Karpas-422 (cell line): ENCODE measurements around the gene SMIM13. TPM values are rescaled to one million over a fixed set of nuclear protein-coding genes. Genes with fewer than 3 reads are reported as not detected.

Source experiments
- DNase-seq: peaks from one replicate; pipeline ENCODE4 v3.0.0-alpha.2; 2015
- H2AFZ ChIP-seq: fragments of 200-600 bp; sonication (generic); 2 replicates; pipeline ENCODE4 v1.6.1; 2014; ENCODE audit warnings: antibody characterized with exemption, low read length, mixed read lengths
- H3K27ac ChIP-seq: fragments of 200-600 bp; sonication (generic); 2 replicates; pipeline ENCODE4 v1.5.1; 2014; ENCODE audit warnings: mild to moderate bottlenecking, low read length, moderate library complexity
- H3K27me3 ChIP-seq: fragments of 200-600 bp; sonication (generic); 2 replicates; pipeline ENCODE4 v1.6.1; 2014; ENCODE audit warnings: low read length, mixed read lengths
- H3K36me3 ChIP-seq: fragments of 200-600 bp; sonication (generic); 2 replicates; pipeline ENCODE4 v1.6.1; 2014; ENCODE audit warnings: low read length, mixed read lengths; ENCODE audit not compliant: insufficient read depth
- H3K4me1 ChIP-seq: fragments of 200-600 bp; sonication (generic); 2 replicates; pipeline ENCODE4 v1.6.1; 2014; ENCODE audit warnings: mild to moderate bottlenecking, low read length, mixed read lengths
- H3K4me2 ChIP-seq: fragments of 200-600 bp; sonication (generic); 2 replicates; pipeline ENCODE4 v1.6.1; 2014; ENCODE audit warnings: low read length, low read depth, mild to moderate bottlenecking; ENCODE audit not compliant: poor library complexity, severe bottlenecking
- H3K4me3 ChIP-seq: fragments of 200-600 bp; sonication (generic); 2 replicates; pipeline ENCODE4 v1.5.1; 2014; ENCODE audit warnings: mild to moderate bottlenecking, antibody characterized with exemption, low read length, mixed read lengths
- H3K79me2 ChIP-seq: fragments of 200-600 bp; sonication (generic); 2 replicates; pipeline ENCODE4 v1.6.1; 2014; ENCODE audit warnings: mild to moderate bottlenecking, low read length, mixed read lengths
- H3K9ac ChIP-seq: fragments of 200-600 bp; sonication (generic); 2 replicates; pipeline ENCODE4 v1.6.0; 2014; ENCODE audit warnings: low read length
- H3K9me2 ChIP-seq: fragments of 200-600 bp; sonication (generic), shearing (Covaris generic); replicated peaks from 2 replicates; pipeline ENCODE4 v1.6.0; 2014; ENCODE audit warnings: mild to moderate bottlenecking, low read length, moderate library complexity; ENCODE audit not compliant: insufficient read depth
- H3K9me3 ChIP-seq: fragments of 300-700, 200-600 bp; sonication (generic); 2 replicates; pipeline ENCODE4 v1.6.1; 2014; ENCODE audit warnings: low read length, mixed read lengths
- H4K20me1 ChIP-seq: fragments of 200-600 bp; sonication (generic); 2 replicates; pipeline ENCODE4 v1.6.1; 2014; ENCODE audit warnings: mild to moderate bottlenecking, antibody characterized with exemption, low read length, low read depth; ENCODE audit not compliant: insufficient read depth
- total RNA-seq: library from RNA; depleted of rRNA; stranded (reverse); fragments of >200 nt; shearing (Covaris generic); gene quantifications from 2 replicates; pipeline ENCODE4 v1.2.3, GENCODE V29; 2014; ENCODE audit warnings: low replicate concordance

The SMIM13 gene
- total RNA-seq, 1 experiment from 2014 or later: 8.9 TPM

DNA sequence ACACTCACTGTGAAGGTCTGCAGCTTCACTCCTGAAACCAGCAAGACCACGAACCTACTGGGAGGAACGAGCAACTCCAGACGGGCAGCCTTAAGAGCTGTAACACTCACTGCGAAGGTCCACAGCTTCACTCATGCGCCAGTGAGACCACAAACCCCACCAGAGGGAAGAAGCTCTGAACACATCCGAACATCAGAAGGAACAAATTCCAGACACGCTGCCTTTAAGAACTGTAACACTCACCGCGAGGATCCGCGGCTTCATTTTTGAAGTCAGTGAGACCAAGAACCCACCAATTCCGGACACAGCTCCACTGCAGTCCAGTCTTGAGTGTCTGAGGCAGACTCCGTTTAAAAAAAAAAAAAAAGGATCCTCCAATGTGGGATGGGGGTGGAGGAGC lies 78.3 kb downstream of the SMIM13 start:
- H3K27ac ChIP-seq: no peak overlapping the region
- no peak overlapping the region for H3K4me2 ChIP-seq
- H3K4me3 ChIP-seq: no peak overlapping the region
- H3K4me1 ChIP-seq: no peaks in the 10 kb centered on the region
- H3K9me3 ChIP-seq: no peaks in the 10 kb centered on the region
- no peak overlapping the region for H3K9ac ChIP-seq
- no peaks in the 10 kb centered on the region for H3K27me3 ChIP-seq
- H3K79me2 ChIP-seq: no peaks in the 10 kb centered on the region
- no peaks in the 10 kb centered on the region for H3K36me3 ChIP-seq
- no peaks in the 10 kb centered on the region for H3K9me2 ChIP-seq
- DNase-seq: no peak
- no peaks in the 10 kb centered on the region for H4K20me1 ChIP-seq
- no peak overlapping the region for H2AFZ ChIP-seq

DNA sequence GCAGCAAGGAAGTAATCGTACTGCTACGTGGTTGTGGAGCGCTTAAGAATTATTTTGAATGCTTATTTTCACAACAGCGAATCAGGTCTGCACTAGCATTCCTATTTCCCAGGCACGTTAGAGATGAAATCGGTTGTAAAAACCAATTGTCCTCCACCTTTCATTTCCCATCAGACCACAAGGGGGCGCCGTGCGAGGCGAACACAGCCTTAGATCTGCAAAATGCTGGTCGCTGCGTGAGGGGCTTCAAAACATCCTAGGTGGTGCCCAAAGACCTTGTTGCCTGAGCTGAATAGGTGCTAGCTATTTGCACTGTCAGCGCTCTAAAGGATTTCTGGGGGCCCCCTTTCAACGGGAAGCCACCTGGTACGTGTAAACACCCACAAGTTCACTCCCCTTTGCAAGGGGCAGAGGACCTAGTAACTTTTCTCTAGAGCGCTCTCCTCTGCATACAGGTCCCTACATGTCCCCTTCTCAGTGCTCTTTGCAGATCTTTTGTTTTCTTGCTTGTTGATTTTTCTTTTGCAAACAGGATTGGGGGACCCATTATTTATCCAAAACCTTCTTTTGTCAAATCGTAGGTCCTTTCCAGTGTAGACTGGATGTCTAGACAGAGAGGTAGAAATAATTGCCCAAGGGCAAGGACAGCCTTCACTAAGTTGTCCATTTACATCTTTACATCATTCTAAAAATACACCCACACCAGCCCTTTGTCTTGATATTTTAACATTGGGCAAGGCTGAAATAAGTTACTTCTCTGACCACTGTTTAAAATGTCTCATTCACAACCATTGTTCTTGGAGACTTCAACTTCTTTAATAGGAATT lies 79.1 kb downstream of the SMIM13 start:
- H3K27ac ChIP-seq: no peak overlapping the region
- H3K9me3 ChIP-seq: no peaks in the 10 kb centered on the region
- no peak overlapping the region for H2AFZ ChIP-seq
- peak; percentile 86 for DNase-seq
- H3K4me1 ChIP-seq: no peaks in the 10 kb centered on the region
- H3K4me3 ChIP-seq: no peak overlapping the region
- H3K36me3 ChIP-seq: no peaks in the 10 kb centered on the region
- H3K27me3 ChIP-seq: no peaks in the 10 kb centered on the region
- H3K4me2 ChIP-seq: no peak overlapping the region
- H3K9me2 ChIP-seq: no peaks in the 10 kb centered on the region
- no peaks in the 10 kb centered on the region for H3K79me2 ChIP-seq
- H3K9ac ChIP-seq: no peak overlapping the region
- no peaks in the 10 kb centered on the region for H4K20me1 ChIP-seq

DNA sequence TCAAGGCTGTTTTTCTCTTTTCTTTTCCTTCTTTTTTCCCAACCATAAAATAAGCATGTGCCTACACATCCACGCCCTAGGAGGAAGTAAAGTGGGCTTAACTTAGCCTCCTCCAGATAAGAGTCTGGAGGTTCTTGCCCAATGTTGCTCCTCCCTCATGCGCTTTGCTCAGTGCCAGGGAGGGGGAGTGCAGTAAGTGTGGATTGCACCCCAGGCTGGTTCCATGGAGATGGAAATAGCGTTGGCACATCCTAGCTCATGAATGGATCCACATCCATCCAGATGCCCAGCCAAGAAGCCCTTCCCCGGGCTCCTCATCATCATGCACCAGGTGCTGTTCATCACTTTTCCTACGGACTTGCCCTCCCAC lies 80.6 kb downstream of the SMIM13 start:
- Histone ChIP-seq H3K4me1 (no peaks in the 10 kb centered on the region), H3K36me3 (no peaks in the 10 kb centered on the region), H3K27ac (no peak overlapping the region), H3K4me2 (no peak overlapping the region), H3K9ac (no peak overlapping the region), H3K4me3 (no peak overlapping the region), H4K20me1 (no peaks in the 10 kb centered on the region), H3K9me2 (no peaks in the 10 kb centered on the region), H3K79me2 (no peaks in the 10 kb centered on the region), H2AFZ (no peak overlapping the region), H3K9me3 (no peaks in the 10 kb centered on the region), H3K27me3 (no peaks in the 10 kb centered on the region)
- no peak for DNase-seq

DNA sequence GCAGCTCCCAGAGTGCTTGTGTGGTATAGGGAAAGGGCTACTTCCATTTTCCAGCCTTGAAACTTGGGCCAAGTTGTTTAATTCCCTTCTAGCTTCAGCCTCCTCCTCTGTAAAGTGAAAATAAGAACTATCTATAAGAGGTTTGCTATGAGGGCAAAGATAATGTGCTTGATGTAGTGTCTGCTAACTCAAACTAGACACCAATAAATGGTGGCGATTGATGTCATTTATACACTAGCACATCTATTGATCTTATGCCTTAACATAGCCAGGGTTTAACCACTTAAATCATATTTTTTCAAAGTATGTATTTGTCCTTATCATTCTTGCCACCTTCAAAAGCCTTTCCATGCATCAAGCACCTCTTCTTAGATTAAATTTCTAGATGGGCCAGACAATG lies 83.6 kb downstream of the SMIM13 start:
- DNase-seq: no peak
- Histone ChIP-seq H3K4me3 (no peak overlapping the region), H3K79me2 (no peaks in the 10 kb centered on the region), H3K9ac (no peak overlapping the region), H3K9me3 (no peaks in the 10 kb centered on the region; the same call in 1 of the 2 replicates), H4K20me1 (no peaks in the 10 kb centered on the region), H3K27ac (no peak overlapping the region), H3K4me1 (no peaks in the 10 kb centered on the region), H2AFZ (no peak overlapping the region), H3K4me2 (no peak overlapping the region), H3K36me3 (no peaks in the 10 kb centered on the region), H3K27me3 (no peaks in the 10 kb centered on the region), H3K9me2 (no peaks in the 10 kb centered on the region)

DNA sequence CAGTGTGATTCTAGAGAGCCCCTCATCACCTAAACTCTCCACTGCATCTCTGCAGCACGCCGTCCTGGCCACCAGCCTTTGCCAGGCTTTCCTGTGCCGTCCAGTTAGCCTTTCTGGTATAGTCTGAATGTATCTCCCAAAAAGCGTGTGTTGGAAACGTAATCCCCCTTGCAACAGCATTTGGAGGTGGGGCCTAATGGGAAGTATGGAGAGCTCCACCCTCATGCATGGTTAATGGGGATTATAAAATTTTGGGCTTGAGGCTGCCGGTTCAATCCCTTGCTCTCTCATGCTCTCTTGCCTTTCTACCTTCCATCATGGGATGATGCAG lies 85.4 kb downstream of the SMIM13 start:
- Histone ChIP-seq H3K4me1 (no peaks in the 10 kb centered on the region), H3K27ac (no peak overlapping the region), H3K4me3 (no peak overlapping the region), H3K27me3 (no peaks in the 10 kb centered on the region), H4K20me1 (no peaks in the 10 kb centered on the region), H3K9me3 (no peaks in the 10 kb centered on the region; the same call in 1 of the 2 replicates), H3K79me2 (no peaks in the 10 kb centered on the region), H3K4me2 (no peak overlapping the region), H3K9ac (no peak overlapping the region), H3K36me3 (no peaks in the 10 kb centered on the region), H2AFZ (no peak overlapping the region), H3K9me2 (no peaks in the 10 kb centered on the region)
- DNase-seq: no peak

DNA sequence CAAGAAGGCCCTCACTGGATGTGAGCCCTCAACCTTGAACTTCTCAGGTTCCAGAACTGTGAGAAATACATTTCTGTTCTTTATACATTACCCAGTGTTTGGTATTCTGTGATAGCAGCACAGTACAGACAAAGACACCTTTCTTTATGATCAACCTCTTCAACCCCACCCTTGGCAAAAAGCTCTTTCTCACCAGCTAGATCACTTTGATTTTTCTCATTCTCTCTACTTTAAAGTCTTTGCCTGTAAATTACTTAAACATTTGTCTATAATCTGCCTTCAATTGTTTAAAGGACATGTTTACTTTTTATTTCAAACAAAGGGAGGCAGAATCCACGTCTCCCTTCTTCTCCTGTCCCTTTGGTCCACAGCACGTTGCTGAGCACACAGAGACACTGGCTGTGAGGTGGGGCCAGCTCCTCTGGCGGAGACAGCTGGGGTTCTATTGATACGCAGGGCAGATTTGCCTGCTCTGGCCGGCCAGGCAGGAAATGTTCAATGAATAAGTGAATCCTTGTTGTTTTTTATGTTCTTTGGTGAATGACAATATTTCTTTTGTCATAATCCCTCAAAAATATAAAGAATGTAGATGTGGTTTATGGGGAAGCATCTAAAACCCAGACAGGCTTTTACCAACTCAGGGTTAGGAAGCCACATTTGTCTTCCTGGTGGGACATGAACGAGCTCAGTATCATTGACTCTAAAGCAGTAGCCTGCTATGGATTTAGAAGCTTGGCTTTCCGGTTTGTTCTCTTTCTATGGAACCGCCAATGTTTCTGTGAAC lies 86.0 kb downstream of the SMIM13 start:
- no peaks in the 10 kb centered on the region for H3K79me2 ChIP-seq
- H3K9me2 ChIP-seq: no peaks in the 10 kb centered on the region
- no peaks in the 10 kb centered on the region for H3K36me3 ChIP-seq
- no peaks in the 10 kb centered on the region for H3K4me1 ChIP-seq
- H3K27me3 ChIP-seq: no peaks in the 10 kb centered on the region
- no peak overlapping the region for H3K9ac ChIP-seq
- no peak overlapping the region for H3K4me2 ChIP-seq
- no peaks in the 10 kb centered on the region; the same call in 1 of the 2 replicates for H3K9me3 ChIP-seq
- H2AFZ ChIP-seq: no peak overlapping the region
- H3K27ac ChIP-seq: no peak overlapping the region
- H4K20me1 ChIP-seq: no peaks in the 10 kb centered on the region
- H3K4me3 ChIP-seq: no peak overlapping the region
- no peak for DNase-seq

DNA sequence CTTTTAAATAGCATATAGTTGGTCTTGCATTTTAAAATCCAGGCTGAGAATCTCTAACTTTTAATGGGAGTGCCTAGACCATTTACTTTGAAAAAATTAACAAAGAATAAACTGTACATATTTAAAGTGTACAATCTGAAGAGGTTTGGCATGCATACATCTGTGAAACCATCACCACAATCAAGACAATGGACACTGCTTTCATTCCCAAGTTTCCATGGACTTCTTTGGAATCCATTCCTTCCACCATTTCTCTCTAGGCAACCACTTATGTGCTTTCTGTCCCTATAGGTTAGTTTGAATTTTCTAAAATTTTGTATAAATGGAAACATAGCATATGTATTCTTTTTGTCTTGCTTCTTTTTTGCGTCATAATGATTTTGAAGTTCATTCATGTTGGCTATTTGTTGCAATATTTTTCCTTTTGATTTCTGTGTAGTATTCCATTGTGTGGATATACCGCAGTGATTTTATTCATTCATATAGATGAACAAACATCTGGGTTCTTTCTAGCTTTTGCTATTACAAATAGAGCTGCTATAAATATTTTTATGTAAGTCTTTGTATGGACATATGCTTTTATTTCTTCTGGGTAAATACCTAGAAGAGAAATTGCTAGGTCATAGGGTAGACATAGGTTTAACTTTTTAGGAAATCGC lies 88.0 kb downstream of the SMIM13 start:
- Histone ChIP-seq H3K4me1 (no peaks in the 10 kb centered on the region), H4K20me1 (no peaks in the 10 kb centered on the region), H3K9me2 (no peaks in the 10 kb centered on the region), H3K9ac (no peak overlapping the region), H3K36me3 (no peaks in the 10 kb centered on the region), H3K9me3 (no peaks in the 10 kb centered on the region; the same call in 1 of the 2 replicates), H3K4me3 (no peak overlapping the region), H3K4me2 (no peak overlapping the region), H3K27ac (no peak overlapping the region), H3K79me2 (no peaks in the 10 kb centered on the region), H3K27me3 (no peaks in the 10 kb centered on the region), H2AFZ (no peak overlapping the region)
- no peak for DNase-seq

DNA sequence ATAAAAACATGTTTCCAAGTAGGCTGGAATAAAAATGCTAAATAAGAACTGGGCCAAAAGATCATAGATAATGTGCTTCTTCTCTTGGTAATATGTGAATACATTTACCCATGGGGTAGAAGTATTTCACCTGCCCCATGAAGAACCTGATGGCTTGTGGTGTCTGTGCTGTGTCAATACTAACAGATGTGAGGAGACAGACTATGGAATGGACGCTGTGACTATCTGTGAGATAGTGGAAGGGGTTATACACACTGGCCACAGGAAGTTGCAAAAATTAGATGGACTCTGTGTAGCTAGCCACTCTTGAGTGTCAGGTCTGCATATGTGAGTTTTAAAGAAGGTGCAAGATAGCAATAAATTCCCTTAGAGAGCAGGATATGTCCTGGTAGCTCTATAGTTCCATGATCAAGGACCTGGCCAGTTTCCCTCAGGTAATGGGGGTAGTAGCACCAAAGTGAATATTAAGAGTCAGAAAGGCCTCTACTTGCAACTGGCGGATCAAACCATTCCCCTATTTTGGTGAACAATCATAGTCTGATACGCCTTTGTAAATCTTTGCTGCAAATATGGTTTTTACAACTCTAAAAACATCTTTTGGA lies 90.2 kb downstream of the SMIM13 start:
- Histone ChIP-seq H3K79me2 (no peaks in the 10 kb centered on the region), H3K4me3 (no peak overlapping the region), H3K27ac (no peak overlapping the region), H4K20me1 (no peaks in the 10 kb centered on the region), H2AFZ (no peak overlapping the region), H3K4me2 (no peak overlapping the region), H3K9me2 (no peaks in the 10 kb centered on the region), H3K9me3 (no peaks in the 10 kb centered on the region; the same call in 1 of the 2 replicates), H3K9ac (no peak overlapping the region), H3K36me3 (no peaks in the 10 kb centered on the region), H3K4me1 (no peaks in the 10 kb centered on the region), H3K27me3 (no peaks in the 10 kb centered on the region)
- DNase-seq: no peak
